ENCODE data around the gene MACF1. TPM values are rescaled to one million over a fixed set of nuclear protein-coding genes. Genes with fewer than 3 reads are reported as not detected.

Gene MACF1
- total RNA-seq, 1 experiment from 2014 or later: 189 TPM

GRCh38 chr1:39352881-39353280, 148.4 kb downstream of the MACF1 start:
- H3K4me2 ChIP-seq: no peak overlapping the region
- H3K36me3 ChIP-seq (ENCODE audit: low read depth): peaks cover 2% of the 10 kb centered on the region; the same call in 1 of the 2 replicates
- ChIA-PET CTCF (no interaction called here), POLR2A (ENCODE audit: unreplicated experiment) (no interaction called here)
- H3K4me1 ChIP-seq (replicated peaks; ENCODE audit: insufficient read depth): no peaks in the 10 kb centered on the region
- intact Hi-C loops (cut with micrococcal nuclease; ENCODE audit: unreplicated experiment): loop anchor here (10.0 kb wide), 1 partner anchor 62 kb away; no protein-coding TSS in a partner anchor
- no peak overlapping the region for H2AFZ ChIP-seq
- H3K4me3 ChIP-seq: no peak overlapping the region
- BruUV-seq (replicated peaks): no TSS peak
- TF ChIP-seq EZH2 (IDR thresholded peaks at IDR 0.05; ENCODE audit: low read depth) (no peak), CTCF (conservative IDR thresholded peaks at IDR 0.05) (no peak)
- no peaks in the 10 kb centered on the region for H3K9me3 ChIP-seq (ENCODE audit: insufficient read depth, low read depth)
- no peaks in the 10 kb centered on the region for H3K9me2 ChIP-seq (ENCODE audit: insufficient read depth)
- H3K27me3 ChIP-seq (ENCODE audit: insufficient read depth, low read depth): no peaks in the 10 kb centered on the region
- DNase-seq: no peak
- H4K20me1 ChIP-seq (ENCODE audit: insufficient read depth): no peaks in the 10 kb centered on the region
- no peak overlapping the region for H3K27ac ChIP-seq
- no peaks in the 10 kb centered on the region for H3K79me2 ChIP-seq (ENCODE audit: low read depth)
- no peaks in the 10 kb centered on the region for H3F3A ChIP-seq (ENCODE audit: insufficient read depth, low read depth)

- TF ChIP-seq EZH2 (IDR thresholded peaks at IDR 0.05; ENCODE audit: low read depth) (no peak), CTCF (conservative IDR thresholded peaks at IDR 0.05) (no peak)
- Histone ChIP-seq H3K36me3 (ENCODE audit: low read depth) (peaks cover 5% of the 10 kb centered on the region; the same call in 1 of the 2 replicates), H3K4me2 (no peak overlapping the region), H4K20me1 (ENCODE audit: insufficient read depth) (no peaks in the 10 kb centered on the region), H3K4me1 (replicated peaks; ENCODE audit: insufficient read depth) (no peaks in the 10 kb centered on the region), H3K79me2 (ENCODE audit: low read depth) (no peaks in the 10 kb centered on the region), H2AFZ (no peak overlapping the region), H3K9me3 (ENCODE audit: insufficient read depth, low read depth) (no peaks in the 10 kb centered on the region), H3K27me3 (ENCODE audit: insufficient read depth, low read depth) (no peaks in the 10 kb centered on the region), H3K4me3 (no peak overlapping the region), H3K9me2 (ENCODE audit: insufficient read depth) (no peaks in the 10 kb centered on the region), H3F3A (ENCODE audit: insufficient read depth, low read depth) (no peaks in the 10 kb centered on the region), H3K27ac (no peak overlapping the region)
- DNase-seq: no peak
- intact Hi-C loops (cut with micrococcal nuclease; ENCODE audit: unreplicated experiment): loop anchor here (10.0 kb wide), 1 partner anchor 60 kb away; no protein-coding TSS in a partner anchor
- POLR2A ChIA-PET (ENCODE audit: unreplicated experiment): no interaction called here
- CTCF ChIA-PET: no interaction called here
- BruUV-seq (replicated peaks): no TSS peak
Measured at GRCh38 chr1:39354572-39354971, 150.1 kb downstream of the MACF1 start.

- intact Hi-C loops (cut with micrococcal nuclease; ENCODE audit: unreplicated experiment): loop anchor here (10.0 kb wide), 1 partner anchor 56 kb away; no protein-coding TSS in a partner anchor
- Histone ChIP-seq H3K27me3 (ENCODE audit: insufficient read depth, low read depth) (no peaks in the 10 kb centered on the region), H3K36me3 (ENCODE audit: low read depth) (peaks cover 5% of the 10 kb centered on the region; the same call in 1 of the 2 replicates), H2AFZ (no peak overlapping the region), H3K27ac (no peak overlapping the region), H3K4me2 (no peak overlapping the region), H3K4me3 (no peak overlapping the region), H3K9me3 (ENCODE audit: insufficient read depth, low read depth) (no peaks in the 10 kb centered on the region), H3K4me1 (replicated peaks; ENCODE audit: insufficient read depth) (no peaks in the 10 kb centered on the region), H3K9me2 (ENCODE audit: insufficient read depth) (no peaks in the 10 kb centered on the region), H4K20me1 (ENCODE audit: insufficient read depth) (no peaks in the 10 kb centered on the region), H3K79me2 (ENCODE audit: low read depth) (no peaks in the 10 kb centered on the region), H3F3A (ENCODE audit: insufficient read depth, low read depth) (peaks cover 8% of the 10 kb centered on the region; the same call in 1 of the 2 replicates)
- ChIA-PET POLR2A (ENCODE audit: unreplicated experiment) (no interaction called here), CTCF (no interaction called here)
- TF ChIP-seq CTCF (conservative IDR thresholded peaks at IDR 0.05): no peak
- no peak for TF ChIP-seq EZH2 (IDR thresholded peaks at IDR 0.05; ENCODE audit: low read depth)
- no peak for DNase-seq
- no TSS peak for BruUV-seq (replicated peaks)
Measured at GRCh38 chr1:39358491-39358890, 154.0 kb downstream of the MACF1 start.

All from PC-9 (cell line).